C4-2B (cell line): ENCODE measurements around the gene TMOD1.

ENCODE experiments used
- H3K27ac ChIP-seq: fragments of 450-650 bp; 2 replicates; pipeline ENCODE4 v1.5.1; 2017
- ZFX ChIP-seq: fragments of 450-650 bp; IDR thresholded peaks from 2 replicates; pipeline ENCODE4 v1.6.1; 2017
- TF ChIP-seq, protein P1 (sequence below): fragments of 450-650 bp; conservative IDR thresholded peaks from 2 replicates; pipeline ENCODE4 v1.5.1; 2017; ENCODE audit warnings: mild to moderate bottlenecking

The TMOD1 gene

DNA sequence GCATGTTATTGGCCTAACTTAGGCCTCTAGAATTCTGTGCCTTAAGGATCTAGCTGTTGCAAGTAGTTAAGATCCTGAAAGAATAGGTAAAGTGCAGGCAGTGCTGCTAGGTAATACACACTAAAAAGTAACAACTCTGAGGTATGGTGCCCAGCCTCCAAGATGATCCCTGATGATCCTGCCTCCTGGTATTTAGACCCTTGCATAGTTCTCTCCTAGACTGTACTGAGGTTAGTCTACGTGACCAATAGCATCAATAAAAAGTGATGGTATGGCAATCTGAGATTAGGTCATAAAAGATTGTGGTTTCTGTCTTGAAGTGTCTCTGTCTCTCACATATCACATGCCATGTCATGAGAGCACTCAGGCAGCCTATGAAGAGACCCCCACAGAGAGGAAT is 122.5 kb downstream of the TMOD1 start:
- TF ChIP-seq ZFX: no peak
- TF ChIP-seq, protein P1, sequence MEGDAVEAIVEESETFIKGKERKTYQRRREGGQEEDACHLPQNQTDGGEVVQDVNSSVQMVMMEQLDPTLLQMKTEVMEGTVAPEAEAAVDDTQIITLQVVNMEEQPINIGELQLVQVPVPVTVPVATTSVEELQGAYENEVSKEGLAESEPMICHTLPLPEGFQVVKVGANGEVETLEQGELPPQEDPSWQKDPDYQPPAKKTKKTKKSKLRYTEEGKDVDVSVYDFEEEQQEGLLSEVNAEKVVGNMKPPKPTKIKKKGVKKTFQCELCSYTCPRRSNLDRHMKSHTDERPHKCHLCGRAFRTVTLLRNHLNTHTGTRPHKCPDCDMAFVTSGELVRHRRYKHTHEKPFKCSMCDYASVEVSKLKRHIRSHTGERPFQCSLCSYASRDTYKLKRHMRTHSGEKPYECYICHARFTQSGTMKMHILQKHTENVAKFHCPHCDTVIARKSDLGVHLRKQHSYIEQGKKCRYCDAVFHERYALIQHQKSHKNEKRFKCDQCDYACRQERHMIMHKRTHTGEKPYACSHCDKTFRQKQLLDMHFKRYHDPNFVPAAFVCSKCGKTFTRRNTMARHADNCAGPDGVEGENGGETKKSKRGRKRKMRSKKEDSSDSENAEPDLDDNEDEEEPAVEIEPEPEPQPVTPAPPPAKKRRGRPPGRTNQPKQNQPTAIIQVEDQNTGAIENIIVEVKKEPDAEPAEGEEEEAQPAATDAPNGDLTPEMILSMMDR: no peak

DNA sequence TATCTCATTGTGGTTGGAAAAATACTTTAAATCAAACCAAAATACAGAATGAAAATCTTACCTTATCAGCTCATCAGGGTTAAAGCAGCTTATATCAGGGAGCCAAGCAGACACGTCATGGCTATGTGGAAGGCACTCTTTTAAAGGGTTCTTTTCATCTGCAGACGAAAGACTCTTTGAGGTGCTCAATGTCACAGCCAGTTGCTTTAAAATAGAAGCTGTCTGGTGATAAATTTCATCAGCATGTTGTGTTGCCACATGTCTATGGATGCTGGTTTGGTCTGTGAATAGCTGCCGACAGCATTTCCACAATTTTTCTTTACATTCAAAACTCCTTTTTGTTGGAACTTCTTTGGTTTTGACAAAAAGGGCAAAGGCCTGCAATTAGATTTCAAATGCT is 124.2 kb downstream of the TMOD1 start:
- no peak overlapping the region for H3K27ac ChIP-seq
- no peak for TF ChIP-seq ZFX
- TF ChIP-seq, protein P1: no peak

More for the DNA sequence above, 122.5 kb downstream of the TMOD1 start:
- H3K27ac ChIP-seq: no peak overlapping the region

DNA sequence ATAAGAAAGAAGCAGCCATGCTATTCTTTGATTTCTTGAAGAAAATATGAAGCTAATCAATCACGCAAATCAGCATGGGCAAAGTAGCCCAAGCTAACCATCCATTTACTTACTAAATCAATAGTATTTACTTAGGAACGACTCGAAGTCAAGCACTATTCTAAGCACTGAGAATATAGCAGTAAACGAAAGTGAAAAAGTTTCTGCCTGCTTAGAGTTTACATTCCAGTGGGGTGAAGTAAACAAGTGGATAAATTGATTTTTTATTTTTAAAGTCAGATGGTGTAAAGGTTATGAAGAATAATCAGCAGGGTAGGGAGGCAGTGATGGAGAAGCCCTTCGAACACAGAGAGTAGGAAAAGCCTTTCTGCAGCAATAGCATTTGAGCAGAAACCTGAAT is 126.2 kb downstream of the TMOD1 start:
- H3K27ac ChIP-seq: no peak overlapping the region
- TF ChIP-seq, protein P1: no peak
- no peak for TF ChIP-seq ZFX

DNA sequence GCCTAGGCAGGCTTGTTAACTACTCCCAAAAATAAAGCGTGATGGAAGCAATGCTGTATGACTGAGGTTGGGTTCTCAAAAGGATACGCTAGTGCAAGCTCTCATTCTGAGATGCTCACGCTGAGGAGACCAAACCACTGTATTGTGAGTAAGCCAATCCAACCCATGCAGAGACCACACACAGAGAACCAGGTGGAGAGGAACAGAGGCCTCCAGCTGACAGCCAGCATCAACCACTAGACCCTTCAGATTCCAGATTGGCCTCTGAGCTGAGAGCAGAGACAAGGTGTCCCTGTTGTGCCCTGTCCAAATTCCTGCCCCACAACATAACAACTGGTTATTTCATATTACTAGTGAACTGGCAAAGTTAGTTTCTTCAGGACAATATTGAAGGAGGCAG is 127.2 kb downstream of the TMOD1 start:
- H3K27ac ChIP-seq: no peak overlapping the region
- no peak for TF ChIP-seq ZFX
- TF ChIP-seq, protein P1: no peak

DNA sequence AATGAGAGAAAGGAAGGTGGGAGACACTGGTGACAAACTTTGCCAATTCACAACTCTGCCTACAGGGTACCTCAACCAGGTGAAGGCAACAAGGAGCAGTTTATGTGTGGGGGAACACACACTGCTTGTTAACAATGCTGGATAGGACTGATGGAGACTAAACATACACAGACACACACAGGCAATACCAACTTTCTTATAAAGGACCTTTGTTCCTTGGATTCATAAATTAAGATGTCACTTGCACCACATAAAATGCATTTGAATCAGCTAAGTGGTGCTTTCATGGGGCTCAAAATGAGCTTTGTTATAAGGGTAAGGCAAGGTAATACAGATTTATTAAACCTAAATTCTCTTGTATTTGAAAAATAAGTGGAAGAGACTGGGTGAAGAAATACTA is 127.7 kb downstream of the TMOD1 start:
- TF ChIP-seq, protein P1: no peak
- TF ChIP-seq ZFX: no peak
- no peak overlapping the region for H3K27ac ChIP-seq

DNA sequence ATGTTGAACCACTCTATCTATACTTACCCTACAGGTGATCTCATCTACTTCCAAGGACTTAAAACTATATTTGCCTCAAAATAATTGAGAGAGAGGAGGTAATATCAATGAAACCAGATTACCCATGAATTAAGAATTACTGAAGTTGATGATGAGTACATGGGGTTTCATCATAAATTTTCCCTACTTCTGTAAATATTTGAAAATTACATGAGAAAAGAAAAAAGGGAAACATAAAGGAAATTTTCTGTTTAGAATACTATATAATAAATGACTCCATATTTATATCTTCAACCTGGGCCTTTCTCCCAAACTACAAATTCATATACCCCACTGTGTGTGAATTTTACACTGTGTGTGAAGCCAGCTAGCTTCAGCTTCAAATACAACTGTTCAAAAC is 129.1 kb downstream of the TMOD1 start:
- no peak overlapping the region for H3K27ac ChIP-seq
- TF ChIP-seq ZFX: no peak
- TF ChIP-seq, protein P1: no peak

DNA sequence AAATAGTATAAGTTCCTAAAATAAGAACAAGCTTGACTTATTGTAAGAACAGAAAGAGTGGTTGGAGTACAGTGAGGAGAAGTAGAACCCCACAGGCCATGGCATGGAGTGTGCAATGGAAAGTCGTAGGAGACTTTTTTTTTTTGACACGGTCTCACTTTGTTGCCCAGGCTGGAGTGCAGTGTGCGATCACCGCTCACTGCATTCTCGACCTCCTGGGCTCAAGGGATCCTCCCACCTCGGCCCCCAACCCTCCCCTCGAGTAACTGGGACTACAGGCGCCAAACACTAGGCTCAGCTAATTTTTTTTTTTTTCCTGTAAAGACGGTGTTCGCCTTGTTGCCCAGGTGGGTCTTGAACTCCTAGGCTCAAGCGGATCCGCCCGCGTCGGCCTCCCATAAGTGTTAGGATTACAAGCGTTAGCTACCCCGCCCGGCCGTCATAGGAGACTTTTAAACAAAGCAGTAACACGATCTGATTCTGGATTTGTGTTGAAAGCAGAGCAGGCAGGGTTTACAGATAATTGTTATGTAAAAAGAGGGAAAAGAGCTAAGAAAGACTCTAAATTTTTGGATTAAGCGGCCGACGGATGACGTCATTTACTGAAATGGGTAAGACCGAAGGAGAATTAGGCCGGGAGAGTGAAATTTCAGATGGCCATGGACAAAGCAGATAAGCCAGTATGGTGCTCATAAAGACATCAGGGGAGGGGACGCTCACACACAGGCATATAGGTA is 130.9 kb downstream of the TMOD1 start:
- H3K27ac ChIP-seq: peak overlapping the region; percentile 97
- TF ChIP-seq ZFX: peak; percentile 50
- TF ChIP-seq, protein P1: no peak
